ENCODE data around the gene PDK2.

Gene PDK2

DNA sequence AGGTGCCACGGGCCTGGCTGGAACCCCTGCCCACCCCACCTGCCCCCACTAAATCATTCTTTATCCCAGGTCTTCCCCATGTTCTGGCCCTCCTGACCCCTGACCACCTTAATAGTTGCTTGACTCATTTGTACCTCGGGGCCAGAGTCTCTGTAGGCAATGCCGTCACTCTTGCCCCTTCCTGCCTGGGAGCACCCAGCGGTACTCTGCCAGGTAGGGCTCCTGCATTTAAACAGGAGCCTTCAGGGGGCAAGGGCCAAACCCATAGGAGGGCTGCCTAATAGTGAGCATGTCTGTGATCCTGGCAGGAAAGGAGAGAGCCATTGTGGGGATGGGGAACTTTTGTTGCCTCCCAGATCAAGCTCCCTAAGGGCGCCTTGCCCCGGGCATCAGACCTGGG is 48.1 kb upstream of the PDK2 start:
- TF ChIP-seq, protein P1, sequence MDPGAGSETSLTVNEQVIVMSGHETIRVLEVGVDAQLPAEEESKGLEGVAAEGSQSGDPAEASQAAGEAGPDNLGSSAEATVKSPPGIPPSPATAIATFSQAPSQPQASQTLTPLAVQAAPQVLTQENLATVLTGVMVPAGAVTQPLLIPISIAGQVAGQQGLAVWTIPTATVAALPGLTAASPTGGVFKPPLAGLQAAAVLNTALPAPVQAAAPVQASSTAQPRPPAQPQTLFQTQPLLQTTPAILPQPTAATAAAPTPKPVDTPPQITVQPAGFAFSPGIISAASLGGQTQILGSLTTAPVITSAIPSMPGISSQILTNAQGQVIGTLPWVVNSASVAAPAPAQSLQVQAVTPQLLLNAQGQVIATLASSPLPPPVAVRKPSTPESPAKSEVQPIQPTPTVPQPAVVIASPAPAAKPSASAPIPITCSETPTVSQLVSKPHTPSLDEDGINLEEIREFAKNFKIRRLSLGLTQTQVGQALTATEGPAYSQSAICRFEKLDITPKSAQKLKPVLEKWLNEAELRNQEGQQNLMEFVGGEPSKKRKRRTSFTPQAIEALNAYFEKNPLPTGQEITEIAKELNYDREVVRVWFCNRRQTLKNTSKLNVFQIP (CRISPR knock-in tag; IDR thresholded peaks at IDR 0.05; ENCODE audit: borderline replicate concordance, low read depth): no peak
- TF ChIP-seq ZFP3 (CRISPR knock-in tag; IDR thresholded peaks at IDR 0.05): peak; percentile 93
- ATAC-seq: no peak

DNA sequence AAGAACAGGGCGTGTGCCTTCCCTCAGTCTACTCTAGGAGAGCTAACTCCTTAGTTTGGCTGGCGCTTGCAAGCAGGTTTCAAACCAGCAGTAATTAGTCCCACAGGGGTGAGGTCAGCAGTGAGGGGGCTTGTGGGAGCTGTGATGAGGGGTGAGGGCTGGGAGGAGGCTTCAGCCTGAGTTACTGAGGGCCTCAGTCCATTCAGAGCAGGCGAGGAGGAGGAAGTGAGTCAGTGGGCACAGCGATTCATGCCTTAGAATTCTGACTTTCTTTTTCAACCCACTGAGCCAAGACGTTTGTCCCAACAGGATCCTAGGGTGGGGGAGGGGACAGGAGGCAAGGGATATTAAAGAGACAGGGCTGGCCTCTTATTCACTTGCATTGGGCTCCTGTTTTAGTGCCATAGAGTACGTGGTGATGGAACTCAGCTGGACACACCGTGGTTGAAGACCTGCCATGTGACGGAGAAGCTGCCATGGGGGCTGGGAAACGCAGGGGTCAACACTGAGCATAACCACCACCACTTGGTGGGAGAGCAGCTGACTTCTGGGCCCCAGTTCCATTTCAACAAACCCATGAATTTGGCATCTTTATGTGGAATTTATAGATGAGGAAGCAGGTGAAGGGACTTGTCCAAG is 47.5 kb upstream of the PDK2 start:
- peak; percentile 36 for ATAC-seq
- TF ChIP-seq, protein P2, sequence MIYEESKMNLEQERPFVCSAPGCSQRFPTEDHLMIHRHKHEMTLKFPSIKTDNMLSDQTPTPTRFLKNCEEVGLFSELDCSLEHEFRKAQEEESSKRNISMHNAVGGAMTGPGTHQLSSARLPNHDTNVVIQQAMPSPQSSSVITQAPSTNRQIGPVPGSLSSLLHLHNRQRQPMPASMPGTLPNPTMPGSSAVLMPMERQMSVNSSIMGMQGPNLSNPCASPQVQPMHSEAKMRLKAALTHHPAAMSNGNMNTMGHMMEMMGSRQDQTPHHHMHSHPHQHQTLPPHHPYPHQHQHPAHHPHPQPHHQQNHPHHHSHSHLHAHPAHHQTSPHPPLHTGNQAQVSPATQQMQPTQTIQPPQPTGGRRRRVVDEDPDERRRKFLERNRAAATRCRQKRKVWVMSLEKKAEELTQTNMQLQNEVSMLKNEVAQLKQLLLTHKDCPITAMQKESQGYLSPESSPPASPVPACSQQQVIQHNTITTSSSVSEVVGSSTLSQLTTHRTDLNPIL (CRISPR knock-in tag; IDR thresholded peaks at IDR 0.05; ENCODE audit: low read depth): no peak
- TF ChIP-seq CSDC2 (CRISPR knock-in tag; IDR thresholded peaks at IDR 0.05) (no peak), ZNF565 (CRISPR knock-in tag; conservative IDR thresholded peaks at IDR 0.05; ENCODE audit: low read depth) (no peak), ZFP3 (CRISPR knock-in tag; IDR thresholded peaks at IDR 0.05) (no peak), ESRRG (CRISPR knock-in tag; IDR thresholded peaks at IDR 0.05) (no peak), GLIS3 (CRISPR knock-in tag; IDR thresholded peaks at IDR 0.05) (no peak), ARNTL (CRISPR knock-in tag; IDR thresholded peaks at IDR 0.05; ENCODE audit: borderline replicate concordance, low read depth) (no peak), RARB (CRISPR knock-in tag; IDR thresholded peaks at IDR 0.05) (no peak), BACH2 (CRISPR knock-in tag; IDR thresholded peaks at IDR 0.05; ENCODE audit: borderline replicate concordance) (no peak), TCF4 (CRISPR knock-in tag; IDR thresholded peaks at IDR 0.05; ENCODE audit: borderline replicate concordance) (no peak), PPARA (CRISPR knock-in tag; IDR thresholded peaks at IDR 0.05; ENCODE audit: borderline replicate concordance) (no peak), ZFP30 (CRISPR knock-in tag; IDR thresholded peaks at IDR 0.05) (no peak), OSR1 (CRISPR knock-in tag; IDR thresholded peaks at IDR 0.05) (no peak), ZNF70 (CRISPR knock-in tag; IDR thresholded peaks at IDR 0.05) (no peak), SNAI2 (CRISPR knock-in tag; IDR thresholded peaks at IDR 0.05) (no peak)
- TF ChIP-seq, protein P3, sequence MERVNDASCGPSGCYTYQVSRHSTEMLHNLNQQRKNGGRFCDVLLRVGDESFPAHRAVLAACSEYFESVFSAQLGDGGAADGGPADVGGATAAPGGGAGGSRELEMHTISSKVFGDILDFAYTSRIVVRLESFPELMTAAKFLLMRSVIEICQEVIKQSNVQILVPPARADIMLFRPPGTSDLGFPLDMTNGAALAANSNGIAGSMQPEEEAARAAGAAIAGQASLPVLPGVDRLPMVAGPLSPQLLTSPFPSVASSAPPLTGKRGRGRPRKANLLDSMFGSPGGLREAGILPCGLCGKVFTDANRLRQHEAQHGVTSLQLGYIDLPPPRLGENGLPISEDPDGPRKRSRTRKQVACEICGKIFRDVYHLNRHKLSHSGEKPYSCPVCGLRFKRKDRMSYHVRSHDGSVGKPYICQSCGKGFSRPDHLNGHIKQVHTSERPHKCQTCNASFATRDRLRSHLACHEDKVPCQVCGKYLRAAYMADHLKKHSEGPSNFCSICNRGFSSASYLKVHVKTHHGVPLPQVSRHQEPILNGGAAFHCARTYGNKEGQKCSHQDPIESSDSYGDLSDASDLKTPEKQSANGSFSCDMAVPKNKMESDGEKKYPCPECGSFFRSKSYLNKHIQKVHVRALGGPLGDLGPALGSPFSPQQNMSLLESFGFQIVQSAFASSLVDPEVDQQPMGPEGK (CRISPR knock-in tag; IDR thresholded peaks at IDR 0.05; ENCODE audit: borderline replicate concordance): no peak
- TF ChIP-seq, protein P4, sequence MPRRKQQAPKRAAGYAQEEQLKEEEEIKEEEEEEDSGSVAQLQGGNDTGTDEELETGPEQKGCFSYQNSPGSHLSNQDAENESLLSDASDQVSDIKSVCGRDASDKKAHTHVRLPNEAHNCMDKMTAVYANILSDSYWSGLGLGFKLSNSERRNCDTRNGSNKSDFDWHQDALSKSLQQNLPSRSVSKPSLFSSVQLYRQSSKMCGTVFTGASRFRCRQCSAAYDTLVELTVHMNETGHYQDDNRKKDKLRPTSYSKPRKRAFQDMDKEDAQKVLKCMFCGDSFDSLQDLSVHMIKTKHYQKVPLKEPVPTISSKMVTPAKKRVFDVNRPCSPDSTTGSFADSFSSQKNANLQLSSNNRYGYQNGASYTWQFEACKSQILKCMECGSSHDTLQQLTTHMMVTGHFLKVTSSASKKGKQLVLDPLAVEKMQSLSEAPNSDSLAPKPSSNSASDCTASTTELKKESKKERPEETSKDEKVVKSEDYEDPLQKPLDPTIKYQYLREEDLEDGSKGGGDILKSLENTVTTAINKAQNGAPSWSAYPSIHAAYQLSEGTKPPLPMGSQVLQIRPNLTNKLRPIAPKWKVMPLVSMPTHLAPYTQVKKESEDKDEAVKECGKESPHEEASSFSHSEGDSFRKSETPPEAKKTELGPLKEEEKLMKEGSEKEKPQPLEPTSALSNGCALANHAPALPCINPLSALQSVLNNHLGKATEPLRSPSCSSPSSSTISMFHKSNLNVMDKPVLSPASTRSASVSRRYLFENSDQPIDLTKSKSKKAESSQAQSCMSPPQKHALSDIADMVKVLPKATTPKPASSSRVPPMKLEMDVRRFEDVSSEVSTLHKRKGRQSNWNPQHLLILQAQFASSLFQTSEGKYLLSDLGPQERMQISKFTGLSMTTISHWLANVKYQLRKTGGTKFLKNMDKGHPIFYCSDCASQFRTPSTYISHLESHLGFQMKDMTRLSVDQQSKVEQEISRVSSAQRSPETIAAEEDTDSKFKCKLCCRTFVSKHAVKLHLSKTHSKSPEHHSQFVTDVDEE (CRISPR knock-in tag; IDR thresholded peaks at IDR 0.05): no peak
- TF ChIP-seq, protein P5, sequence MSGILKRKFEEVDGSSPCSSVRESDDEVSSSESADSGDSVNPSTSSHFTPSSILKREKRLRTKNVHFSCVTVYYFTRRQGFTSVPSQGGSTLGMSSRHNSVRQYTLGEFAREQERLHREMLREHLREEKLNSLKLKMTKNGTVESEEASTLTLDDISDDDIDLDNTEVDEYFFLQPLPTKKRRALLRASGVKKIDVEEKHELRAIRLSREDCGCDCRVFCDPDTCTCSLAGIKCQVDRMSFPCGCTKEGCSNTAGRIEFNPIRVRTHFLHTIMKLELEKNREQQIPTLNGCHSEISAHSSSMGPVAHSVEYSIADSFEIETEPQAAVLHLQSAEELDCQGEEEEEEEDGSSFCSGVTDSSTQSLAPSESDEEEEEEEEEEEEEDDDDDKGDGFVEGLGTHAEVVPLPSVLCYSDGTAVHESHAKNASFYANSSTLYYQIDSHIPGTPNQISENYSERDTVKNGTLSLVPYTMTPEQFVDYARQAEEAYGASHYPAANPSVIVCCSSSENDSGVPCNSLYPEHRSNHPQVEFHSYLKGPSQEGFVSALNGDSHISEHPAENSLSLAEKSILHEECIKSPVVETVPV (CRISPR knock-in tag; IDR thresholded peaks at IDR 0.05): no peak
- TF ChIP-seq, protein P1 (CRISPR knock-in tag; IDR thresholded peaks at IDR 0.05; ENCODE audit: borderline replicate concordance, low read depth): no peak

All from SK-N-SH treated with all-trans-retinoic acid at 6 μM for 48 hours (cell line).